Keratinocyte (primary cell): ENCODE results near the gene COL7A1. TPM values are rescaled to one million over a fixed set of nuclear protein-coding genes. Genes with fewer than 3 reads are reported as not detected.

Source experiments
- DNase-seq: peaks from one replicate; pipeline ENCODE4 v3.0.0-alpha.2; 2011; ENCODE audit warnings: low read depth, missing footprints, low spot score
- FAIRE-seq: peaks from 2 replicates; lab custom pipeline; 2011; peaks lifted over from hg19 to GRCh38; lab: Jason Lieb, UNC
- H2AFZ ChIP-seq: 2 replicates; pipeline ENCODE4 v1.6.0; 2012; ENCODE audit warnings: low read length, control low read depth, inconsistent platforms; ENCODE audit not compliant: control insufficient read depth
- H3K27ac ChIP-seq: 2 replicates; pipeline ENCODE4 v1.5.1; 2011; ENCODE audit warnings: low read length; ENCODE audit not compliant: control insufficient read depth, insufficient read depth
- H3K27me3 ChIP-seq: 3 replicates; pipeline ENCODE4 v1.6.0; 2011; ENCODE audit warnings: low read length; ENCODE audit not compliant: control insufficient read depth, insufficient read depth; ENCODE audit errors: extremely low read depth
- H3K36me3 ChIP-seq, 2 experiments: 2 replicates in 1 of 2; 3 replicates in 1 of 2; pipeline ENCODE4 v1.5.1; 2011; ENCODE audit warnings: low read length in 2 of 2, mild to moderate bottlenecking in 1 of 2; ENCODE audit not compliant: control insufficient read depth in 2 of 2, insufficient read depth in 2 of 2; ENCODE audit errors: extremely low read depth in 1 of 2
- H3K4me1 ChIP-seq: 3 replicates; pipeline ENCODE4 v1.5.1; 2011; ENCODE audit warnings: low read length; ENCODE audit not compliant: control insufficient read depth, insufficient read depth; ENCODE audit errors: extremely low read depth
- H3K4me2 ChIP-seq: 3 replicates; pipeline ENCODE4 v1.6.0; 2011; ENCODE audit warnings: low read depth, low read length; ENCODE audit not compliant: control insufficient read depth, insufficient read depth; ENCODE audit errors: extremely low read depth
- H3K4me3 ChIP-seq, 3 experiments: fragments of 200-600 bp in 1 of 3; sonication (generic) in 1 of 3; 2 replicates in 2 of 3; 3 replicates in 1 of 3; pipeline ENCODE4 v1.5.1; 2011 to 2016; ENCODE audit warnings: low read length in 3 of 3, mild to moderate bottlenecking in 3 of 3, control low read depth in 2 of 3, inconsistent platforms in 1 of 3, low read depth in 1 of 3, mixed read lengths in 1 of 3, mixed run types in 1 of 3, moderate library complexity in 1 of 3; ENCODE audit not compliant: control insufficient read depth in 2 of 3, insufficient read depth in 2 of 3; ENCODE audit errors: extremely low read depth in 1 of 3
- H3K79me2 ChIP-seq: 2 replicates; pipeline ENCODE4 v1.6.0; 2012; ENCODE audit warnings: low read length; ENCODE audit not compliant: control insufficient read depth, insufficient read depth
- H3K9ac ChIP-seq: 3 replicates; pipeline ENCODE4 v1.6.0; 2011; ENCODE audit warnings: low read length; ENCODE audit not compliant: control insufficient read depth, insufficient read depth; ENCODE audit errors: extremely low read depth
- H3K9me1 ChIP-seq: 3 replicates; pipeline ENCODE4 v1.6.0; 2011; ENCODE audit warnings: low read length; ENCODE audit not compliant: control insufficient read depth, insufficient read depth; ENCODE audit errors: extremely low read depth
- H3K9me3 ChIP-seq: 2 replicates; pipeline ENCODE4 v1.5.1; 2012; ENCODE audit warnings: low read depth, low read length; ENCODE audit not compliant: control insufficient read depth
- H4K20me1 ChIP-seq: 3 replicates; pipeline ENCODE4 v1.6.0; 2011; ENCODE audit warnings: low read length; ENCODE audit not compliant: control insufficient read depth, insufficient read depth; ENCODE audit errors: extremely low read depth
- CTCF ChIP-seq, 3 experiments: IDR thresholded peaks in 1 of 3; conservative IDR thresholded peaks in 1 of 3; optimal IDR thresholded peaks in 1 of 3; 2 replicates in 2 of 3; 3 replicates in 1 of 3; pipeline versions ENCODE3 to v1.5.1; 2011; ENCODE audit warnings: low read length in 3 of 3, mild to moderate bottlenecking in 3 of 3, moderate library complexity in 2 of 3, control low read depth in 1 of 3, inconsistent platforms in 1 of 3; ENCODE audit not compliant: insufficient read depth in 2 of 3; ENCODE audit errors: extremely low read depth in 1 of 3
- EZH2 ChIP-seq: IDR thresholded peaks from one replicate; pipeline ENCODE4 v1.6.1; 2012; ENCODE audit warnings: inconsistent platforms, mild to moderate bottlenecking, low read length, moderate library complexity
- dilution Hi-C: fragments of 300-500 bp; cut with MboI; formaldehyde crosslinking; loops from one replicate; pipeline ENCODE4 v1.7.0; 2020; ENCODE audit warnings: low sequenced_read_pairs; ENCODE audit not compliant: extremely low pct_ligation_motif_present
- polyA plus RNA-seq, 5 experiments: library from polyadenylated mRNA; depleted of rRNA in 3 of 5; stranded (reverse) in 3 of 5; stranded (forward) in 1 of 5; unstranded in 1 of 5; fragments of >200 nt; gene quantifications; 1 replicate in 1 of 5; 2 replicates in 3 of 5; 3 replicates in 1 of 5; pipeline versions ENCODE4 v1.2.1 to v1.2.3, GENCODE V29; 2011 to 2012; ENCODE audit warnings: missing spikeins in 2 of 5, low read depth in 1 of 5, low replicate concordance in 1 of 5

The COL7A1 gene
- polyA plus RNA-seq, 1 donor (not counting 4 experiments of a cell fraction or from before 2014, with no cell fraction given): 59.4 TPM

GRCh38 chr3:48535578-48535977 is 59.6 kb downstream of the COL7A1 start:
- TF ChIP-seq CTCF (optimal IDR thresholded peaks at IDR 0.05 in 1 of 3, IDR thresholded peaks at IDR 0.05 in 1 of 3, conservative IDR thresholded peaks at IDR 0.05 in 1 of 3; ENCODE audit: extremely low read depth in 1 of 3, insufficient read depth in 2 of 3, low read length in 3 of 3): no peak
- TF ChIP-seq EZH2: no peak
- Histone ChIP-seq H3K27ac (peak overlapping the region; percentile 51), H4K20me1 (no peaks in the 10 kb centered on the region), H3K27me3 (no peaks in the 10 kb centered on the region), H3K9ac (no peak overlapping the region), H3K9me3 (no peaks in the 10 kb centered on the region), H3K79me2 (no peaks in the 10 kb centered on the region), H3K4me3 (no peak overlapping the region), H3K36me3 (peaks cover 24 to 30% of the 10 kb centered on the region in 2 experiments), H3K9me1 (no peaks in the 10 kb centered on the region), H3K4me2 (peak overlapping the region; percentile 23), H2AFZ (no peak overlapping the region), H3K4me1 (peaks cover 11% of the 10 kb centered on the region)
- FAIRE-seq (peak; percentile 98), DNase-seq (peak; percentile 99)
- dilution Hi-C loops: no loop called here

GRCh38 chr3:48532977-48533337 is 62.2 kb downstream of the COL7A1 start:
- Histone ChIP-seq H3K4me2 (no peak overlapping the region), H3K27ac (no peak overlapping the region), H2AFZ (no peak overlapping the region), H3K27me3 (no peaks in the 10 kb centered on the region), H3K4me1 (peaks cover 11% of the 10 kb centered on the region), H3K9me3 (no peaks in the 10 kb centered on the region), H3K9me1 (no peaks in the 10 kb centered on the region), H4K20me1 (no peaks in the 10 kb centered on the region), H3K4me3 (no peak overlapping the region), H3K36me3 (peaks cover 25 to 27% of the 10 kb centered on the region in 2 experiments), H3K79me2 (no peaks in the 10 kb centered on the region), H3K9ac (no peak overlapping the region)
- DNase-seq (no peak), FAIRE-seq (no peak)
- TF ChIP-seq CTCF (optimal IDR thresholded peaks at IDR 0.05 in 1 of 3, IDR thresholded peaks at IDR 0.05 in 1 of 3, conservative IDR thresholded peaks at IDR 0.05 in 1 of 3; ENCODE audit: extremely low read depth in 1 of 3, insufficient read depth in 2 of 3, low read length in 3 of 3) (no peak), EZH2 (no peak)
- dilution Hi-C loops: no loop called here
